ENCODE results near the gene PLEKHA6. TPM values are rescaled to one million over a fixed set of nuclear protein-coding genes. Genes with fewer than 3 reads are reported as not detected.

PLEKHA6 gene
- total and polyA plus RNA-seq, 8 donors = 5.1 to 24.4 (median 16.1) TPM

DNA sequence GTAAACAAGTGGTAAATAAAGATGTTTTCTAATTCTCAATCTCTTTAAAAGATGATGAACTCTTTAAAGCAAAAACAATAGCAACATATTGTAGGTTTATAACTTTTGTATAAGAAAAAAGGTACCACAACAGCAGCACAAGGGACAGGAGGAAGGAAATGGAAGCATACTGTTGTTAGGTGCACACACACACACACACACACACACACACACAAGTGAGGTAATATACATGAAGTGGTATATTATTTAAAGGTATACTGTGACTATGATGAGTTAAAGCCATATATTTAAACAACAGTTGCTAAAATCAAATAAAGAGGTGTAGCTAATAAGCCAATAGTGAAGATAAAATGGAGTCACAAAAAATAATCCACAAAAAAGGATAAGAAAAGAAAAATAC is 31.9 kb upstream of the PLEKHA6 start:
- ATAC-seq (no peak), DNase-seq (no peak)
- Histone ChIP-seq H3K27ac (no peak overlapping the region), H3K27me3 (no peaks in the 10 kb centered on the region), H3K9me3 (no peaks in the 10 kb centered on the region), H3K36me3 (peaks cover 0 to under 1% of the 10 kb centered on the region in 2 donors), H3K4me3 (no peak overlapping the region), H3K4me1 (no peaks in the 10 kb centered on the region)
- TF ChIP-seq, protein P1, sequence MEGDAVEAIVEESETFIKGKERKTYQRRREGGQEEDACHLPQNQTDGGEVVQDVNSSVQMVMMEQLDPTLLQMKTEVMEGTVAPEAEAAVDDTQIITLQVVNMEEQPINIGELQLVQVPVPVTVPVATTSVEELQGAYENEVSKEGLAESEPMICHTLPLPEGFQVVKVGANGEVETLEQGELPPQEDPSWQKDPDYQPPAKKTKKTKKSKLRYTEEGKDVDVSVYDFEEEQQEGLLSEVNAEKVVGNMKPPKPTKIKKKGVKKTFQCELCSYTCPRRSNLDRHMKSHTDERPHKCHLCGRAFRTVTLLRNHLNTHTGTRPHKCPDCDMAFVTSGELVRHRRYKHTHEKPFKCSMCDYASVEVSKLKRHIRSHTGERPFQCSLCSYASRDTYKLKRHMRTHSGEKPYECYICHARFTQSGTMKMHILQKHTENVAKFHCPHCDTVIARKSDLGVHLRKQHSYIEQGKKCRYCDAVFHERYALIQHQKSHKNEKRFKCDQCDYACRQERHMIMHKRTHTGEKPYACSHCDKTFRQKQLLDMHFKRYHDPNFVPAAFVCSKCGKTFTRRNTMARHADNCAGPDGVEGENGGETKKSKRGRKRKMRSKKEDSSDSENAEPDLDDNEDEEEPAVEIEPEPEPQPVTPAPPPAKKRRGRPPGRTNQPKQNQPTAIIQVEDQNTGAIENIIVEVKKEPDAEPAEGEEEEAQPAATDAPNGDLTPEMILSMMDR (IDR thresholded peaks at IDR 0.05) = no peak
- intact Hi-C loops (cut with DNase I) = no loop called here

DNA sequence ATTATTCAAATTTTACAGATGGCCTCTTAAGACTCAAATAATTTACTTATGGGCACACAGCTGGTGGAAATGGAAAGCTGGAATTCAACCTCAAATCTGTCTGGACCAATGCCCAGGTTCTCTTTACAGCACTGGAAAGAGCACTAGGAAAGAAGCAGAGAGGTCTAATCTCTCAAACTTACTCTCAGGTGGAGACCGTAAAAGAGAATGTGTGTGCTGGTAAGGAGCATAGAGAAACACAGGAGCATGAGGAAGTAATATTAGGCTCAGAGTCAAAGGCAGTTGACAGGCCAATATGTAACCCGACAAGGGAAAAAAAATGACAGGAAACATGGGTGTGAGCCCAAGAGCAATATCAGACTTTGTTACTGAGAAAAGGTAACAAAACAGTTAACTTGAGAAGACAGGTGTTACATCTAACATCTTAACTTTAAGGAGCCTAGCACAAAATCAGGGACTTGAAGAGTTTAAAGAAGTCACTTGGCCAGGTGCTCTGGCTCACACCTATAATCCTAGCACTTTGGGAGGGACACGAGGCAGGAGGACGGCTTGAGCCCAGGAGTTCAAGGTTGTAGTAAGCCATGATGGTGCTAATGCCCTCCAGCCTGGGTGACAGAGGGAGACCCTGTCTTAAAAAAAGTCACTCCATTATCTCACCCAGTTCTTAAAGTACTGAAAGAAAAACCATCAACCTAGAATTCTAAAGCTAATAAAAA is 31.2 kb upstream of the PLEKHA6 start:
- TF ChIP-seq, protein P1 (IDR thresholded peaks at IDR 0.05) = no peak
- Histone ChIP-seq H3K27ac (no peak overlapping the region), H3K4me3 (no peak overlapping the region), H3K27me3 (no peaks in the 10 kb centered on the region), H3K36me3 (no peaks in the 10 kb centered on the region), H3K9me3 (no peaks in the 10 kb centered on the region), H3K4me1 (no peaks in the 10 kb centered on the region)
- ATAC-seq = peak; percentile 53
- peak in 1 of 4 donors; percentile 32 for DNase-seq
- intact Hi-C loops (cut with DNase I) = no loop called here

- TF ChIP-seq, protein P1 (IDR thresholded peaks at IDR 0.05) = no peak
- DNase-seq = no peak
- Histone ChIP-seq H3K9me3 (no peaks in the 10 kb centered on the region), H3K27ac (no peak overlapping the region), H3K4me1 (no peaks in the 10 kb centered on the region), H3K4me3 (no peak overlapping the region), H3K27me3 (no peaks in the 10 kb centered on the region), H3K36me3 (no peaks in the 10 kb centered on the region)
- no peak for ATAC-seq
- intact Hi-C loops (cut with DNase I) = no loop called here
Observed at GRCh38 chr1:204385727-204386126, 26.0 kb upstream of the PLEKHA6 start.

GRCh38 chr1:204384636-204385352 is 25.1 kb upstream of the PLEKHA6 start:
- intact Hi-C loops (cut with DNase I) = no loop called here
- peak in 1 of 4 donors; percentile 71 for DNase-seq
- TF ChIP-seq, protein P1 (IDR thresholded peaks at IDR 0.05) = no peak
- Histone ChIP-seq H3K36me3 (no peaks in the 10 kb centered on the region), H3K27ac (no peak overlapping the region), H3K27me3 (peaks cover 0 to 3% of the 10 kb centered on the region in 2 donors), H3K9me3 (no peaks in the 10 kb centered on the region), H3K4me1 (no peaks in the 10 kb centered on the region), H3K4me3 (no peak overlapping the region)
- ATAC-seq = no peak

- ATAC-seq = no peak
- Histone ChIP-seq H3K4me1 (peaks cover under 1 to 1% of the 10 kb centered on the region in 2 donors), H3K4me3 (no peak overlapping the region), H3K9me3 (no peaks in the 10 kb centered on the region), H3K36me3 (no peaks in the 10 kb centered on the region), H3K27ac (no peak overlapping the region), H3K27me3 (peaks cover 7 to 18% of the 10 kb centered on the region in 2 donors)
- TF ChIP-seq, protein P1 (IDR thresholded peaks at IDR 0.05) = no peak
- DNase-seq = no peak
- intact Hi-C loops (cut with DNase I) = no loop called here
Observed at GRCh38 chr1:204383163-204383904, 23.6 kb upstream of the PLEKHA6 start.
